ENCODE data around the gene MYO7A.

GRCh38 chr11:77215106-77215505 is 87.1 kb downstream of the MYO7A start:
- TF ChIP-seq POLR2A (IDR thresholded peaks at IDR 0.05): no peak
- TF ChIP-seq POLR2AphosphoS5 (IDR thresholded peaks at IDR 0.05): no peak
- TF ChIP-seq CTCF (IDR thresholded peaks at IDR 0.05): no peak
